Amniotic epithelial cell (primary cell): ENCODE data around the gene ZDHHC14.
"Not testable (repeated sequence)": the region's sequence is repeated elsewhere in the genome, so short reads cannot be mapped to it uniquely, and the experiment has no call there.

Experiments
- DNase-seq: peaks from one replicate; pipeline ENCODE4 v3.0.0-alpha.2; 2010; ENCODE audit warnings: low read depth

Gene ZDHHC14

GRCh38 chr6:157717340-157717748, 336.4 kb downstream of the ZDHHC14 start:
- peak; percentile 25 for DNase-seq

GRCh38 chr6:157718503-157719187, 337.7 kb downstream of the ZDHHC14 start:
- DNase-seq, result no peak

GRCh38 chr6:157720964-157721363, 340.0 kb downstream of the ZDHHC14 start:
- DNase-seq, result not testable (repeated sequence)

GRCh38 chr6:157721426-157721825, 340.4 kb downstream of the ZDHHC14 start:
- no peak for DNase-seq

- DNase-seq, result no peak
These were observed 340.8 kb downstream of the ZDHHC14 start for GRCh38 chr6:157721830-157722229.

- no peak for DNase-seq
These were observed 342.4 kb downstream of the ZDHHC14 start for GRCh38 chr6:157723376-157723775.

- DNase-seq, result peak; percentile 29
These were observed 343.3 kb downstream of the ZDHHC14 start for GRCh38 chr6:157724138-157724820.

GRCh38 chr6:157724960-157725741, 344.2 kb downstream of the ZDHHC14 start:
- DNase-seq, result no peak

GRCh38 chr6:157725836-157726235, 344.8 kb downstream of the ZDHHC14 start:
- DNase-seq, result no peak

- DNase-seq, result no peak
These were observed 346.1 kb downstream of the ZDHHC14 start for GRCh38 chr6:157726892-157727628.
